ENCODE results near the gene CD3D. TPM values are rescaled to one million over a fixed set of nuclear protein-coding genes. Genes with fewer than 3 reads are reported as not detected.

CD3D gene
- total RNA-seq, 1 donor from 2014 or later: 1.8 TPM

DNA sequence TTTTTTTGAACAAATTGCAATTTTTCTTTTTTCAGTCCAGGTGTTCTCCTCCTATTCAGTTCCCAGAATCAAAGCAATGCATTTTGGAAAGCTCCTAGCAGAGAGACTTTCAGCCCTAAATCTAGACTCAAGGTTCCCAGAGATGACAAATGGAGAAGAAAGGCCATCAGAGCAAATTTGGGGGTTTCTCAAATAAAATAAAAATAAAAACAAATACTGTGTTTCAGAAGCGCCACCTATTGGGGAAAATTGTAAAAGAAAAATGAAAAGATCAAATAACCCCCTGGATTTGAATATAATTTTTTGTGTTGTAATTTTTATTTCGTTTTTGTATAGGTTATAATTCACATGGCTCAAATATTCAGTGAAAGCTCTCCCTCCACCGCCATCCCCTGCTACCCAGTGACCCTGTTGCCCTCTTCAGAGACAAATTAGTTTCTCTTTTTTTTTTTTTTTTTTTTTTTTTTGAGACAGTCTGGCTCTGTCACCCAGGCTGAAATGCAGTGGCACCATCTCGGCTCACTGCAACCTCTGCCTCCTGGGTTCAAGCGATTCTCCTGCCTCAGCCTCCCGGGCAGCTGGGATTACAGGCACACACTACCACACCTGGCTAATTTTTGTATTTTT lies 10.7 kb upstream of the CD3D start:
- H3K4me3 Mint-ChIP-seq: no peak overlapping the region
- DNase-seq (no peak), ATAC-seq (ENCODE audit: low read depth) (no peak)
- CTCF ChIA-PET: interaction anchor here (1.0 to 6.4 kb wide), 6 partner anchors 13 to 181 kb away, joined by 3 to 39 read pairs (median 4); no protein-coding TSS in a partner anchor
- no peak overlapping the region for H3K27ac Mint-ChIP-seq
- peaks cover 2% of the 10 kb centered on the region for H3K4me1 Mint-ChIP-seq
- intact Hi-C loops (cut with micrococcal nuclease): loop anchor here (1.0 kb wide), 2 partner anchors 57 to 155 kb away; no protein-coding TSS in a partner anchor
- TF ChIP-seq, protein P1, sequence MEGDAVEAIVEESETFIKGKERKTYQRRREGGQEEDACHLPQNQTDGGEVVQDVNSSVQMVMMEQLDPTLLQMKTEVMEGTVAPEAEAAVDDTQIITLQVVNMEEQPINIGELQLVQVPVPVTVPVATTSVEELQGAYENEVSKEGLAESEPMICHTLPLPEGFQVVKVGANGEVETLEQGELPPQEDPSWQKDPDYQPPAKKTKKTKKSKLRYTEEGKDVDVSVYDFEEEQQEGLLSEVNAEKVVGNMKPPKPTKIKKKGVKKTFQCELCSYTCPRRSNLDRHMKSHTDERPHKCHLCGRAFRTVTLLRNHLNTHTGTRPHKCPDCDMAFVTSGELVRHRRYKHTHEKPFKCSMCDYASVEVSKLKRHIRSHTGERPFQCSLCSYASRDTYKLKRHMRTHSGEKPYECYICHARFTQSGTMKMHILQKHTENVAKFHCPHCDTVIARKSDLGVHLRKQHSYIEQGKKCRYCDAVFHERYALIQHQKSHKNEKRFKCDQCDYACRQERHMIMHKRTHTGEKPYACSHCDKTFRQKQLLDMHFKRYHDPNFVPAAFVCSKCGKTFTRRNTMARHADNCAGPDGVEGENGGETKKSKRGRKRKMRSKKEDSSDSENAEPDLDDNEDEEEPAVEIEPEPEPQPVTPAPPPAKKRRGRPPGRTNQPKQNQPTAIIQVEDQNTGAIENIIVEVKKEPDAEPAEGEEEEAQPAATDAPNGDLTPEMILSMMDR (IDR thresholded peaks at IDR 0.05): peak; percentile 40
- H3K9me3 Mint-ChIP-seq: no peaks in the 10 kb centered on the region
- H3K27me3 Mint-ChIP-seq: peaks cover 4% of the 10 kb centered on the region
- H3K36me3 Mint-ChIP-seq (ENCODE audit: low read depth): no peaks in the 10 kb centered on the region
- POLR2A ChIA-PET: interaction anchor here (0.7 to 1.6 kb wide), 2 partner anchors 57 to 122 kb away, joined by 3 to 4 read pairs; no protein-coding TSS in a partner anchor

DNA sequence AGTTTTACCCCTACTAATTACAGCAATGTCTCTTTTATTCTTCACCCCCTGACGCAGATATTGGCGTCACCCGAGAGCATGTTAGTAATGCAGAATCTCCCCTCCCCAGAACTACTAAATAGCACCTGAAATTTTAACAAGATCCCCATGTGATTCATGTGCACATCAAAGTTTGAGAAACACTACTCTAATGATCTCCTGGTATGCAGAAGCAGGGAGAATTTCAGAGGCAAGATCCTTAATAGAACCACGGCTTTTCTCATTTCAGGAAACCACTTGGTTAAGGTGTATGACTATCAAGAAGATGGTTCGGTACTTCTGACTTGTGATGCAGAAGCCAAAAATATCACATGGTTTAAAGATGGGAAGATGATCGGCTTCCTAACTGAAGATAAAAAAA lies 7.0 kb upstream of the CD3D start:
- peaks cover 2% of the 10 kb centered on the region for H3K4me1 Mint-ChIP-seq
- ChIA-PET CTCF (interaction anchor here (0.6 kb wide), 1 partner anchor 151 kb away, joined by 3 read pairs; no protein-coding TSS in a partner anchor), POLR2A (interaction anchor here (0.5 kb wide), 1 partner anchor 48 kb away, joined by 5 read pairs; no protein-coding TSS in a partner anchor)
- no peak for DNase-seq
- ATAC-seq (ENCODE audit: low read depth): no peak
- TF ChIP-seq, protein P1 (IDR thresholded peaks at IDR 0.05): no peak
- H3K27me3 Mint-ChIP-seq: peaks cover 9% of the 10 kb centered on the region
- no peak overlapping the region for H3K27ac Mint-ChIP-seq
- H3K9me3 Mint-ChIP-seq: no peaks in the 10 kb centered on the region
- intact Hi-C loops (cut with micrococcal nuclease): no loop called here
- no peak overlapping the region for H3K4me3 Mint-ChIP-seq
- no peaks in the 10 kb centered on the region for H3K36me3 Mint-ChIP-seq (ENCODE audit: low read depth)

DNA sequence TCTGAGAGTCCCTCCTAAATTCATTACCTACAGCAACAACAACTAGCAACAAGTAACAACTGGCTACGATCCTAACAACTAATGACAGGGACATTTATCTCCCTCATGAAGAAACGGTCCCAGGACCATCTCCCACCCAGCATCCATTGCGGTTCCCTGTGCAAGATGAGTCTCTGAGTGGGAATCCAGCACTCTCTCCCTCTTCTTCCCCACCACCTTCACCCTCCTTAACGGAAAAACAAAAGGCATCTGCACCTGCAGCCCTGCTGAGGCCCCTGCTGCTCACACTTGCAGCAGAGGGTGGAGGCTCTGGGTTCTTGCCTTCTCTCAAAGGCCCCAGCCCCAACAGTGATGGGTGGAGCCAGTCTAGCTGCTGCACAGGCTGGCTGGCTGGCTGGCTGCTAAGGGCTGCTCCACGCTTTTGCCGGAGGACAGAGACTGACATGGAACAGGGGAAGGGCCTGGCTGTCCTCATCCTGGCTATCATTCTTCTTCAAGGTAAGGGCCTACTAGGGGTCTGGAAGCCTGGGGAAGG lies 1.5 kb upstream of the CD3D start, which contains the start of gene CD3G:
Gene CD3G, plus strand, starts transcription at position 364 of the 535 bp plus-strand sequence. Its CDS starts 80 bp downstream, at position 444.
- TF ChIP-seq, protein P1 (IDR thresholded peaks at IDR 0.05): no peak
- CTCF ChIA-PET: interaction anchor here (1.1 kb wide), 1 partner anchor 146 kb away, joined by 4 read pairs; no protein-coding TSS in a partner anchor
- no peak for DNase-seq
- H3K36me3 Mint-ChIP-seq (ENCODE audit: low read depth): no peaks in the 10 kb centered on the region
- no peak for ATAC-seq (ENCODE audit: low read depth)
- POLR2A ChIA-PET: no interaction called here
- no peaks in the 10 kb centered on the region for H3K9me3 Mint-ChIP-seq
- H3K4me1 Mint-ChIP-seq: peaks cover 3% of the 10 kb centered on the region
- intact Hi-C loops (cut with micrococcal nuclease): no loop called here
- peaks cover 5% of the 10 kb centered on the region for H3K27me3 Mint-ChIP-seq
- no peak within 1 kb of the TSS for H3K4me3 Mint-ChIP-seq
- no peak within 1 kb of the TSS for H3K27ac Mint-ChIP-seq

DNA sequence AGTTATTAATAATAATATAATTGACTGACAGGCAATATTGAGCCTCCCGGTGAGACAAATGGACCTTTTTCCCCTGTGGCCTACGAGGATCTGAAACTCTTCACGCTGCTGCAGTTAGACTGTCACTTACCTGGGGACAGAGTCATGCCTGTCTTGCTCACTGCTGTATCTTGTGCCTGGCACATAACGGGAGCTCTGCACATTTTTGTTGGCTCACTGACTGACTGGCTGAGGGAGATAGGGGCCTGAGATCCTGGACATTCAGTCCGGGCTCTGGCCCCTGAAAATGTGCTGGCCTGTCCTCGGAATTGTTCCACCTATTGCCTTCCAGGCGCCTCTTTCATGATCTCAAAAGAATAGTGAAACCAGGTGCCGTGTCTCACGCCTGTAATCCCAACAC lies 743 bp upstream of the CD3D start:
- POLR2A ChIA-PET: no interaction called here
- TF ChIP-seq, protein P1 (IDR thresholded peaks at IDR 0.05): no peak
- no peak overlapping the region for H3K4me3 Mint-ChIP-seq
- ATAC-seq (ENCODE audit: low read depth): no peak
- CTCF ChIA-PET: interaction anchor here (1.1 kb wide), 1 partner anchor 145 kb away, joined by 4 read pairs; no protein-coding TSS in a partner anchor
- no peak for DNase-seq
- intact Hi-C loops (cut with micrococcal nuclease): no loop called here
- H3K27ac Mint-ChIP-seq: no peak overlapping the region
- peaks cover 5% of the 10 kb centered on the region for H3K27me3 Mint-ChIP-seq
- H3K9me3 Mint-ChIP-seq: no peaks in the 10 kb centered on the region
- H3K4me1 Mint-ChIP-seq: peaks cover 11% of the 10 kb centered on the region
- H3K36me3 Mint-ChIP-seq (ENCODE audit: low read depth): no peaks in the 10 kb centered on the region

DNA sequence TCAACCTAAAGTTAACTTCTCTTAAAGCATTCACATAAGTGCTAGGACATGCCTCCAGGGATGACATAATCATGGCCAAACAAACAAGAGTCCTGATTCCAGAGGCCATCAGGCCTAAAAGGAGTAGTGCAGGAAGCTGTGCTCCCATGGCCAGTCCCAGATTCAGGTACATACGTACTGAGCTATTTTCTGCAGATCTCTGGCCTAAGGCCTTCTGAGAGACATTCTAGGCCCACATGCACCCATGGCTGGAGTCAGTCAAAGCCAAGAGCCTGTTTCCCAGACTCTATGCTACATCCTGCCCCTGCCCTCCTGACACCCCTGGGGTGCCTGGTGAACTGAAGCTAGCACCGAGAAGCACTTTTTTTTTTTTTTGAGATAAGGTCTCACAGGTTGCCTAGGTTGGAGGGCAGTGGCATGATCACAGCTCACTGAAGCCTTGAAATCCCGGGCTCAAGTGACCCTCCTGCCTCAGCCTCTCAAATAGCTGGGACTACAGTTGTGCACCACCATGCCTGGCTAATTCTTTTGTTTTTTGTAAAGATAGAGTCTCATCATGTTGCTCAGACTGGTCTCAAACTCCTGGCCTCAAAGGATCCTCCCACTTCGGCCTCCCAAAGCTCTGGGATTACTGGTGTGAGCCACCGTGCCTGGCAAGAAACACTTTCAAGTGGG lies 553 bp downstream of the CD3D start:
- ChIA-PET POLR2A (interaction anchor here (0.6 kb wide), 1 partner anchor 966 kb away, joined by 3 read pairs; no protein-coding TSS in a partner anchor), CTCF (interaction anchor here (1.1 kb wide), 1 partner anchor 143 kb away, joined by 5 read pairs; no protein-coding TSS in a partner anchor)
- Mint-ChIP-seq H3K27ac (no peak overlapping the region), H3K4me3 (no peak overlapping the region), H3K4me1 (peaks cover 12% of the 10 kb centered on the region), H3K9me3 (no peaks in the 10 kb centered on the region), H3K27me3 (peaks cover 4% of the 10 kb centered on the region), H3K36me3 (ENCODE audit: low read depth) (no peaks in the 10 kb centered on the region)
- intact Hi-C loops (cut with micrococcal nuclease): no loop called here
- DNase-seq (no peak), ATAC-seq (ENCODE audit: low read depth) (no peak)
- TF ChIP-seq, protein P1 (IDR thresholded peaks at IDR 0.05): no peak
